Measurements from ENCODE around the gene ODC1.

Gene ODC1

GRCh38 chr2:10430886-10431622, 17.1 kb downstream of the ODC1 start:
- H3K4me1 ChIP-seq (ENCODE audit: low read depth, poor library complexity, severe bottlenecking): no peaks in the 10 kb centered on the region
- H3K79me2 ChIP-seq (ENCODE audit: insufficient read depth, low read depth): no peaks in the 10 kb centered on the region
- no peak overlapping the region for H3K9ac ChIP-seq
- H3K36me3 ChIP-seq (ENCODE audit: insufficient read depth): no peaks in the 10 kb centered on the region
- H3K27ac ChIP-seq: no peak overlapping the region
- H3K4me2 ChIP-seq: no peak overlapping the region
- H3K4me3 ChIP-seq (IDR thresholded peaks at IDR 0.05; ENCODE audit: insufficient read depth, low read depth, low read length): no peak overlapping the region
- H3K27me3 ChIP-seq (ENCODE audit: insufficient read depth, low read depth): no peaks in the 10 kb centered on the region
- TF ChIP-seq, protein P1, sequence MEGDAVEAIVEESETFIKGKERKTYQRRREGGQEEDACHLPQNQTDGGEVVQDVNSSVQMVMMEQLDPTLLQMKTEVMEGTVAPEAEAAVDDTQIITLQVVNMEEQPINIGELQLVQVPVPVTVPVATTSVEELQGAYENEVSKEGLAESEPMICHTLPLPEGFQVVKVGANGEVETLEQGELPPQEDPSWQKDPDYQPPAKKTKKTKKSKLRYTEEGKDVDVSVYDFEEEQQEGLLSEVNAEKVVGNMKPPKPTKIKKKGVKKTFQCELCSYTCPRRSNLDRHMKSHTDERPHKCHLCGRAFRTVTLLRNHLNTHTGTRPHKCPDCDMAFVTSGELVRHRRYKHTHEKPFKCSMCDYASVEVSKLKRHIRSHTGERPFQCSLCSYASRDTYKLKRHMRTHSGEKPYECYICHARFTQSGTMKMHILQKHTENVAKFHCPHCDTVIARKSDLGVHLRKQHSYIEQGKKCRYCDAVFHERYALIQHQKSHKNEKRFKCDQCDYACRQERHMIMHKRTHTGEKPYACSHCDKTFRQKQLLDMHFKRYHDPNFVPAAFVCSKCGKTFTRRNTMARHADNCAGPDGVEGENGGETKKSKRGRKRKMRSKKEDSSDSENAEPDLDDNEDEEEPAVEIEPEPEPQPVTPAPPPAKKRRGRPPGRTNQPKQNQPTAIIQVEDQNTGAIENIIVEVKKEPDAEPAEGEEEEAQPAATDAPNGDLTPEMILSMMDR (conservative IDR thresholded peaks at IDR 0.05; ENCODE audit: low read depth, low read length): no peak
- no peak overlapping the region for H2AFZ ChIP-seq (ENCODE audit: low read depth)
- no peaks in the 10 kb centered on the region for H4K20me1 ChIP-seq (ENCODE audit: insufficient read depth)

DNA sequence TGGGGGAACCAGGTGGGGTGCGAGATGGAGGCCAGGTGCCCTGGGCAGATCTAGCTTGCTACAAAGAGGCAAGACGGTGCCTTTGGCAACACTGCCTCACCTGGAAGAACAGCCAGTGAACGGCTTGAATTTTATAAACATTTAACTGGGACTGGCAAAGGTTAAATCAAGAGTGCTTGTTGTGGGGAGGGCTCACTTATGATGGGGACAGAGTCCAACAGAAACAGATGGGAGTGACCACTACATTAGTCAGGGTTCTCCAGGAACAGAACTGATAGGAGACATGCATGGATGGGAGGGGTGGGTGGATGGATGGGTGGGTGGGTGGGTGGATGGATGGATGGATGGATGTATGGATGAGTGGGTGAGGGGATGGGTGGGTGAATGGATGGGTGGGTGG, 19.2 kb downstream of the ODC1 start:
- Histone ChIP-seq H2AFZ (ENCODE audit: low read depth) (no peak overlapping the region), H3K4me2 (no peak overlapping the region), H3K27ac (no peak overlapping the region), H3K4me1 (ENCODE audit: low read depth, poor library complexity, severe bottlenecking) (no peaks in the 10 kb centered on the region), H3K9ac (no peak overlapping the region), H4K20me1 (ENCODE audit: insufficient read depth) (no peaks in the 10 kb centered on the region), H3K27me3 (ENCODE audit: insufficient read depth, low read depth) (no peaks in the 10 kb centered on the region), H3K79me2 (ENCODE audit: insufficient read depth, low read depth) (no peaks in the 10 kb centered on the region), H3K4me3 (IDR thresholded peaks at IDR 0.05; ENCODE audit: insufficient read depth, low read depth, low read length) (no peak overlapping the region), H3K36me3 (ENCODE audit: insufficient read depth) (no peaks in the 10 kb centered on the region)
- TF ChIP-seq, protein P1 (conservative IDR thresholded peaks at IDR 0.05; ENCODE audit: low read depth, low read length): no peak

GRCh38 chr2:10428355-10428754, 19.8 kb downstream of the ODC1 start:
- H3K4me1 ChIP-seq (ENCODE audit: low read depth, poor library complexity, severe bottlenecking): no peaks in the 10 kb centered on the region
- H3K4me3 ChIP-seq (IDR thresholded peaks at IDR 0.05; ENCODE audit: insufficient read depth, low read depth, low read length): no peak overlapping the region
- H3K27ac ChIP-seq: no peak overlapping the region
- no peaks in the 10 kb centered on the region for H3K79me2 ChIP-seq (ENCODE audit: insufficient read depth, low read depth)
- no peaks in the 10 kb centered on the region for H4K20me1 ChIP-seq (ENCODE audit: insufficient read depth)
- H3K9ac ChIP-seq: no peak overlapping the region
- TF ChIP-seq, protein P1 (conservative IDR thresholded peaks at IDR 0.05; ENCODE audit: low read depth, low read length): no peak
- H2AFZ ChIP-seq (ENCODE audit: low read depth): no peak overlapping the region
- H3K27me3 ChIP-seq (ENCODE audit: insufficient read depth, low read depth): no peaks in the 10 kb centered on the region
- no peaks in the 10 kb centered on the region for H3K36me3 ChIP-seq (ENCODE audit: insufficient read depth)
- no peak overlapping the region for H3K4me2 ChIP-seq

GRCh38 chr2:10427618-10427949, 20.5 kb downstream of the ODC1 start:
- Histone ChIP-seq H2AFZ (ENCODE audit: low read depth) (no peak overlapping the region), H3K79me2 (ENCODE audit: insufficient read depth, low read depth) (no peaks in the 10 kb centered on the region), H3K9ac (no peak overlapping the region), H3K27ac (no peak overlapping the region), H3K4me1 (ENCODE audit: low read depth, poor library complexity, severe bottlenecking) (no peaks in the 10 kb centered on the region), H4K20me1 (ENCODE audit: insufficient read depth) (no peaks in the 10 kb centered on the region), H3K4me2 (no peak overlapping the region), H3K27me3 (ENCODE audit: insufficient read depth, low read depth) (no peaks in the 10 kb centered on the region), H3K36me3 (ENCODE audit: insufficient read depth) (no peaks in the 10 kb centered on the region), H3K4me3 (IDR thresholded peaks at IDR 0.05; ENCODE audit: insufficient read depth, low read depth, low read length) (no peak overlapping the region)
- TF ChIP-seq, protein P1 (conservative IDR thresholded peaks at IDR 0.05; ENCODE audit: low read depth, low read length): no peak
